ENCODE results near the gene TBXA2R.

- TF ChIP-seq, protein P1, sequence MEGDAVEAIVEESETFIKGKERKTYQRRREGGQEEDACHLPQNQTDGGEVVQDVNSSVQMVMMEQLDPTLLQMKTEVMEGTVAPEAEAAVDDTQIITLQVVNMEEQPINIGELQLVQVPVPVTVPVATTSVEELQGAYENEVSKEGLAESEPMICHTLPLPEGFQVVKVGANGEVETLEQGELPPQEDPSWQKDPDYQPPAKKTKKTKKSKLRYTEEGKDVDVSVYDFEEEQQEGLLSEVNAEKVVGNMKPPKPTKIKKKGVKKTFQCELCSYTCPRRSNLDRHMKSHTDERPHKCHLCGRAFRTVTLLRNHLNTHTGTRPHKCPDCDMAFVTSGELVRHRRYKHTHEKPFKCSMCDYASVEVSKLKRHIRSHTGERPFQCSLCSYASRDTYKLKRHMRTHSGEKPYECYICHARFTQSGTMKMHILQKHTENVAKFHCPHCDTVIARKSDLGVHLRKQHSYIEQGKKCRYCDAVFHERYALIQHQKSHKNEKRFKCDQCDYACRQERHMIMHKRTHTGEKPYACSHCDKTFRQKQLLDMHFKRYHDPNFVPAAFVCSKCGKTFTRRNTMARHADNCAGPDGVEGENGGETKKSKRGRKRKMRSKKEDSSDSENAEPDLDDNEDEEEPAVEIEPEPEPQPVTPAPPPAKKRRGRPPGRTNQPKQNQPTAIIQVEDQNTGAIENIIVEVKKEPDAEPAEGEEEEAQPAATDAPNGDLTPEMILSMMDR (IDR thresholded peaks at IDR 0.05; ENCODE audit: poor library complexity) = no peak
- TF ChIP-seq EZH2 (IDR thresholded peaks at IDR 0.05; ENCODE audit: borderline replicate concordance) (no peak), EZH2phosphoT487 (IDR thresholded peaks at IDR 0.05; ENCODE audit: low read depth, severe bottlenecking, unreplicated experiment) (no peak)
Measured at GRCh38 chr19:3631053-3631861, 24.6 kb upstream of the TBXA2R start.
